Measurements from ENCODE around the gene ZNF618. TPM values are rescaled to one million over a fixed set of nuclear protein-coding genes. Genes with fewer than 3 reads are reported as not detected.
A peak's percentile ranks its signal among the peaks of the same experiment; 100 is the strongest.

ZNF618 gene
- total RNA-seq, 1 donor from 2014 or later: 7.4 TPM

- TF ChIP-seq POLR2AphosphoS5 (IDR thresholded peaks at IDR 0.05; ENCODE audit: insufficient read depth in 1 of 2, low read depth in 1 of 2) (no peak), POLR2A (IDR thresholded peaks at IDR 0.05) (no peak), CTCF (IDR thresholded peaks at IDR 0.05) (no peak)
- intact Hi-C loops (cut with DNase I): no loop called here
Measured at GRCh38 chr9:113930390-113930783, 54.3 kb downstream of the ZNF618 start.

GRCh38 chr9:113931140-113931539 lies 55.0 kb downstream of the ZNF618 start:
- no peaks in the 10 kb centered on the region for H3K4me1 ChIP-seq
- H3K36me3 ChIP-seq: no peaks in the 10 kb centered on the region
- DNase-seq (ENCODE audit: extremely low spot score in 2 of 2): peak in 1 of 2 donors; percentile 25
- no peaks in the 10 kb centered on the region for H3K27me3 ChIP-seq
- intact Hi-C loops (cut with DNase I): no loop called here
- no peaks in the 10 kb centered on the region for H3K9me3 ChIP-seq
- no peak for TF ChIP-seq CTCF (IDR thresholded peaks at IDR 0.05)
- TF ChIP-seq POLR2A (IDR thresholded peaks at IDR 0.05): no peak
- H3K27ac ChIP-seq: no peak overlapping the region
- H3K4me3 ChIP-seq: no peak overlapping the region

More at GRCh38 chr9:113930390-113930783, 54.3 kb downstream of the ZNF618 start:
- Histone ChIP-seq H3K27me3 (no peaks in the 10 kb centered on the region), H3K4me3 (no peak overlapping the region), H3K27ac (no peak overlapping the region), H3K4me1 (no peaks in the 10 kb centered on the region), H3K9me3 (no peaks in the 10 kb centered on the region), H3K36me3 (no peaks in the 10 kb centered on the region)
- no peak for DNase-seq (ENCODE audit: extremely low spot score in 2 of 2)

GRCh38 chr9:113931777-113932176 lies 55.7 kb downstream of the ZNF618 start:
- Histone ChIP-seq H3K36me3 (no peaks in the 10 kb centered on the region), H3K4me1 (no peaks in the 10 kb centered on the region), H3K9me3 (no peaks in the 10 kb centered on the region), H3K27me3 (no peaks in the 10 kb centered on the region), H3K4me3 (no peak overlapping the region), H3K27ac (no peak overlapping the region)
- DNase-seq (ENCODE audit: extremely low spot score in 2 of 2): no peak
- TF ChIP-seq POLR2A (IDR thresholded peaks at IDR 0.05) (no peak), CTCF (IDR thresholded peaks at IDR 0.05) (no peak), POLR2AphosphoS5 (IDR thresholded peaks at IDR 0.05; ENCODE audit: insufficient read depth in 1 of 2, low read depth in 1 of 2) (no peak)
- intact Hi-C loops (cut with DNase I): no loop called here

GRCh38 chr9:113932906-113933584 lies 56.9 kb downstream of the ZNF618 start:
- no peak overlapping the region for H3K27ac ChIP-seq
- peak in 1 of 2 donors; percentile 20 for DNase-seq (ENCODE audit: extremely low spot score in 2 of 2)
- H3K9me3 ChIP-seq: no peaks in the 10 kb centered on the region
- no peaks in the 10 kb centered on the region for H3K36me3 ChIP-seq
- no peak overlapping the region for H3K4me3 ChIP-seq
- no peaks in the 10 kb centered on the region for H3K27me3 ChIP-seq
- intact Hi-C loops (cut with DNase I): no loop called here
- H3K4me1 ChIP-seq: no peaks in the 10 kb centered on the region
- TF ChIP-seq POLR2A (IDR thresholded peaks at IDR 0.05): no peak
- no peak for TF ChIP-seq CTCF (IDR thresholded peaks at IDR 0.05)
- no peak for TF ChIP-seq POLR2AphosphoS5 (IDR thresholded peaks at IDR 0.05; ENCODE audit: insufficient read depth in 1 of 2, low read depth in 1 of 2)

- Histone ChIP-seq H3K36me3 (no peaks in the 10 kb centered on the region), H3K9me3 (no peaks in the 10 kb centered on the region), H3K4me3 (no peak overlapping the region), H3K4me1 (no peaks in the 10 kb centered on the region), H3K27me3 (no peaks in the 10 kb centered on the region), H3K27ac (no peak overlapping the region)
- TF ChIP-seq POLR2A (IDR thresholded peaks at IDR 0.05): no peak
- no peak for TF ChIP-seq POLR2AphosphoS5 (IDR thresholded peaks at IDR 0.05; ENCODE audit: insufficient read depth in 1 of 2, low read depth in 1 of 2)
- intact Hi-C loops (cut with DNase I): no loop called here
- no peak for DNase-seq (ENCODE audit: extremely low spot score in 2 of 2)
Measured at GRCh38 chr9:113933671-113934070, 57.6 kb downstream of the ZNF618 start.

Measured in vagina (tissue), 2 donors.